HG02588 (cell line): ENCODE data around the gene IL16.

Experiments
- ATAC-seq: cut with Tn5 transposase; IDR thresholded peaks from one replicate; pipeline ENCODE4 v1.9.1; 2021; ENCODE audit warnings: mild to moderate bottlenecking, moderate library complexity; ENCODE audit not compliant: unreplicated experiment

IL16 gene

GRCh38 chr15:81254277-81254915, 57.7 kb downstream of the IL16 start:
- no peak for ATAC-seq

DNA sequence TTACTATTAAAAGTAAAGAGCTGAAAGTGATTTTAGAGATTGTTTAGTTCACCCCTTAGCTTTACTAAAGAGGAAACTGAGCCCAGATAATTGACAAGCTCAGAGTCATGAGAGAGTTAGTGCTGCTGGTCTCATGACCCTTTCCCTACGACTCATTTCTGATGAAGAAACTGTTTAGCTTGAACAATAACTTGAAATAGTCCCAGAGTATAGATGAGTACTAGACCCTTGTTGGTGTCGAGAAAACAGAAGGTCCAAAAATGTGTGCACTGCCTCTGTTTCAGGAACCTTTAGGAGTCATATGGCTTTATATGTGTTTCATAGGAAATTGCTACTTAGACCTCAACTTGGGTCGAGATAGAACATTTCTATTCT, 58.2 kb downstream of the IL16 start:
- ATAC-seq = no peak

DNA sequence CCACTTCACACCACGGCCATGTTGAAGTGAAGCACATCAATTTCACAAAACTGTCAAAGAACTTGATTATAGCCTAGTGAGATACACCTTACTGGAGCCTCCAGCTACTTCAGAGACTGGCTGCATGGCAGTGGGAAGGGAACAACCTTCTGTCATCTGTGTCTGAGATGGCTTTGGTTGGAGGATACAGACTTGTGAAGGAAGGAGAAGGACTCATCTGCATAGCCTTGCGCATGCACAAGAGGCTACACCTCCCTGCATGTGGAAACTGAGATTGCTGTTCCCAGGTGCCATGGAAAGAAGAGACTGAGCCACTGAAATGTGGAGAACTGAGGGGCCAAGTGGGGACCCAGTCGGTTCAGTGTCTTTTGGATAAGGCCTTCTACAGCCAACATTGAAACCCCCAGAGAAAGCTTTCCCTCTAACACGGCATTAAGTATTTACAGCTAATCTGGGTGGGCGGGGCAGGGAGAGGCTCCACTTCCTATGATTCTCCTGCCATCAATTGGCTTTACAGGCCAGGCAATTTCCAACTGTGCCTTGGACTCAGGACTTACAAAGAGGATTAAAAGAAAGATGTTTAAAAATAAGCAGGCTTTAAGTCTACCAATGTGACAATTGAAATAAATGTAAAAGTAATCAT, 58.8 kb downstream of the IL16 start:
- ATAC-seq = no peak

DNA sequence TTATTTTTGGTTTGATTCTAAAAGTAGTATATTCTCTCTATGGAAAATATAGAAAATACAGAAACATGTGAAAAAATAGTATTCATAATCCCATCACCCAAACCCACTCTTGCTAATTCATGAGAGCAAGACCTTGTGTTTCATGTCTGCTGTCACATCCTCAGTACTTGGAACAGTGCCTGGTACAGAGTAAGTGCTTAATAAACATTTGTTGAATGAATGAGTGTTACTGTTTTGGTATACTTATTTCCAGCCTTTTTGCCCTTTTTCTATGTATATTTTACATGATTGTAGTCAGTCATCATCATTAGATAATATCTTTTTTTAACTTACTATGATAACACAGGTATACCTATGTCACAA, 59.3 kb downstream of the IL16 start:
- no peak for ATAC-seq

DNA sequence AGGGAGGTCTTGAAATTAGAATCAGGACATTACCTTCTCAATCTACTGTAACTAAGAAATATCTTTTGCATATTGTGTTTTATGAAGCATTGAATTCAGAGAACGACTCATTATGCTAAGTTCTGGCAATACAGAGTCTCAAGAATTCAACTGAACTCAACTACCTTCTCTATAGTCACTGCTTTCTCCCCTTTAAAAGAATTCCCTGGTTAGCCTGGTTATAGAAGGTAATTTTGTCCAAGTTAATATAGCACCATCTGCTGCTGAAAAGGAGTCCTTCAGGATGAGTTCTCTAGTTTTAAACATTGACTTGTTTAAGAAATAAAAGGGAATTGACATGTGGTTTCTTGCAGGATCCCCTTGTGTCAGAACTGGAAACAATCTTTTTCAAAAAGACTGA, 60.2 kb downstream of the IL16 start:
- no peak for ATAC-seq

DNA sequence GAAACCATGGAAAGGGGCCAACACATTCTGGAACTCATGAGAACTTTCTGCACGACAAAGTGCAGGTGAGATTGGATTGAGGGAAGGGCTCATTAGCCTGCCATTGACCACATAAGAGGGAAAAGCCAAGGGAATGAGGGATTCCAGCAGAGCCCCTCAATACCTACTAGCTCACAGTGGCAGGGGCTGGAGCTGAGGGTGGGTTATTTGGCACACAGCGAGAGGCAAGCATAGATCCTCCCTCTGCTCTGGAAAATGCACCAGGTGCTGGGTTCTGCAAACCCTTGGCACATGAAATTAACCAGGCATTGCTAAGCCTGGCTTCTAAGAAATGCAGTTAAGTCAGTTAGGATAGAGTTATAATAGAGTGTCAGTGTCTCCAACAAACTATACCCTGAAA, 60.8 kb downstream of the IL16 start:
- ATAC-seq = no peak

GRCh38 chr15:81258455-81258854, 61.8 kb downstream of the IL16 start:
- ATAC-seq = no peak

GRCh38 chr15:81259760-81260298, 63.1 kb downstream of the IL16 start:
- no peak for ATAC-seq

DNA sequence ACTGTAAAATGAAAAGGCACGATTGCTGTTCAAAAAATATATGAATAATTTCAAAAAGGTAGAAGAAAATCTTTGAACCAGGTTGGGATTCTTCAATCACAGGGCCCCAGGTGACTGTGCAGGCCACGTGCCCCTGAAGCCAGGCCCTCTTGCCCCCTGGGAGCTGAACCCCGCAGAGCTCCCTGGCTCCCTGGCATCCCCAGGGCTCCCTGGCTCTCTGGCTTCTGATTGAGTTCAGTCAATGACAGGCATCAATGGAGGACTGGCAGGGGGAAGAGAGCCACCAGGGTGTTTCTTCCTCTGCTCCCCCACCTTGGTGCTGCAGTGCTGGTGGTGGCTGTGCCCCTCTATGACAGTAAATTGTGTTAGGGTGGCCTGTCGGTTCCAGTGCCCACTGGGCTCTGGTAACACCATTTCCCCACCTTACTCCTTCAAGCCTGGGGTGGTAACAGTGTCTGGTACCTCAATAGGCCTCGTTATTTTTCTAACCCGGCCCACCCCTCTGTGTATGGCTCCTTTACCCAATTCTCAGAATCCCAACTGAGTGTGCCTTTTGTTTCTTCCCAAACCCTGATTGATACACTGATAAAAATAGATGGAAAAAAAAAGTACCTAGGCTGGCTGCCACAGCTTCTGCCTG, 64.6 kb downstream of the IL16 start:
- ATAC-seq = no peak

GRCh38 chr15:81263477-81263876, 66.8 kb downstream of the IL16 start:
- no peak for ATAC-seq

DNA sequence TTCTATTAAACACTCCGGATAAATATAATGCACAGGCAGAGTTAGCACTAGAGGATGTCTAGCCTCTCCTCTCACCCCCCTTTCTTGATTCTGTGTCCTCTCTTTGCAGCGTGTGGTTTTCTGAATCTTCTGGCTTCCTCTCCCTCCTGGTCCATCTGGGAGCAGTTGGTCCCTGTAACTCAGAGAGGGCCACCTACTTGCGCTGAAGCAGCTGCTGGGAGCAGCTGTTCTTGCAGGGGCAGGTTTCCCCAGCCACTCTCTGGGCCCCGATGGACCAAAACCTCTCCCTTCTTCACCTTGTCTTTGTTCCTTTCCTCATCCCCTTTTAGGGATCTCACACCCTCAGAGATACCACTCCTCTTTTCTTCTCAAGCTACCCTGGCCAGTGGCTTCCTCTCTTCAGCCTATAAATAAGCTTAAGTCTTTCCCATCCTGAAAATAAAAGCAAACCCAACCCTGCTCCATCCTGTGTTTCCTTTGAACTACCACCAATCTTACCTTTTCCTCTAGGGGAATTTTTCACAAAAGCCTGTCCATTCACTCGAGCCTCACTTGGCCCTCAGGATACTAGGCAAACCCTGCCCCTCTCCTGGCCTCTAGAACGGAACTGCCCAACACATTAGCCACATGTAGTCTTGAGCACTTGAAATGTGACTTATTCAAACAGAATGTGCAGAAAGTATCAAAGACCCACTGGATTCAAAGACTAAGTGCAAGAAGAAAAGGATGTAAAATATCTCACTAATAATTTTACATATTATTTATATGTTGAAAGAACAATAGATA, 67.6 kb downstream of the IL16 start:
- ATAC-seq = no peak

DNA sequence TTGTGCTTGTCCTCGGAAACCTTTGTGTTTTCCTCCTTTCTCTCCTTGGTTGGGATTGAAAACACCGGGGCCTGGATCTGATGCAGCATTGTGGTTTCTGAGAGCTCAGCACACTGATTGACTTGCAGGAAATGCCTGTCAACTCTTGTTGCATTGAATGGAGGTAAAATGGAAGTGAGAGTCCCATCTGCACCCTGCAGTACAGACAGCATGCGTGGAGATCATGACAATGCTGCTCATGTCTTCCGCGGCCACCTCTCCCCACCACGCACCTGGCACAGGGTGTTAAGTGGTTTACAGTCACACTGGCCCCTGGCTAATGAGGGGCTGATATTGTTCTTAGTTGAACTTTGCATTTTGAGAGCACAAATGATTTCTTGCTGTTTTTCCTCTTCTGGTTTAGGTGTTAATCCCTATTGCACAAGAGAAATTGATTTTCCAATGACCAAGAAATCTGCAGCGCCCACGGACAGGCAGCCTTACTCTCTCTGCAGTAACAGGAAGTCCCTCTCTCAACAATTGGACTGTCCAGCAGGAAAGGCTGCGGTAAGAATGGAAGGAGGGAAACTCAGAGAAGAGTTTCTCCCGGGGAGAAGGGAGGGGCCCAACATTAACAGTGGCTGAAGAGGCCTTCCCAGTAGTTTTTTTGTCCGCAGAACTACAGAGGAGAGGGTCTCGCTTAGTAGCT, 68.7 kb downstream of the IL16 start:
- no peak for ATAC-seq

- ATAC-seq = peak; percentile 84
Measured at GRCh38 chr15:81265944-81266775, 69.5 kb downstream of the IL16 start.

- no peak for ATAC-seq
Measured at GRCh38 chr15:81268340-81268739, 71.7 kb downstream of the IL16 start.

DNA sequence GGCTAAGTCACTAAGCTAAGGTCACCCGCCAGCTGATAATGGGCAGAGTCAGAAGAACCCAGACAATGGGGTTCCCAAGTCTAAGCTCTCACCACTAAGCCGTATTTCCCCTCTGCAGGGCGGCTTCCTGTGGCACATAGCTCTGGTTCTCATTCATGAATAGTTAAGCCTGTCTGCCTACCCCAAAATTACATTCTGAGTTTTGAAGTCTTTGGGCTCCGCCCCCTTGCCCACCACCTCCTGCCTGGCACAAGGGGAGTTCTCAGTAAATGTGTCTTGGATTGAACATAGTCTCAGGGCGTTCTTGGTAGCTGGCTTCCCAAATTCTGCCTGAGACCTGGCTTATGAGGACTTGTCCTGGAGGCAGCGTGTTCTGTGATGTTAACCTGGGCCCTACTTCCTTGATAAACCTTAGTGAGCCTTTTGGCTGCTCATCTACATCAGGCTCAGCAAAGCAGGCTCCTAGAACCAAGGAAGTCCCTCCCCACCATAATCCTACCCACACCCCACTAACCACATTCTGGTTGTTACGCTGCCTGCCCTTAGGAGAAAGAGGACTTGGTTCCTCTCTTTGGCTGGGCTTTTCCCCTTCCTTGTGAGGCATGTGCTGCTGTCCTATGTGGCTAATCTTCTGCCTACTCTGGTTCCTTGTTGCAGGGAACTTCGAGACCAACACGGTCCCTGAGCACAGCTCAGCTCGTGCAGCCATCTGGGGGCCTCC, 72.4 kb downstream of the IL16 start:
- ATAC-seq = no peak

DNA sequence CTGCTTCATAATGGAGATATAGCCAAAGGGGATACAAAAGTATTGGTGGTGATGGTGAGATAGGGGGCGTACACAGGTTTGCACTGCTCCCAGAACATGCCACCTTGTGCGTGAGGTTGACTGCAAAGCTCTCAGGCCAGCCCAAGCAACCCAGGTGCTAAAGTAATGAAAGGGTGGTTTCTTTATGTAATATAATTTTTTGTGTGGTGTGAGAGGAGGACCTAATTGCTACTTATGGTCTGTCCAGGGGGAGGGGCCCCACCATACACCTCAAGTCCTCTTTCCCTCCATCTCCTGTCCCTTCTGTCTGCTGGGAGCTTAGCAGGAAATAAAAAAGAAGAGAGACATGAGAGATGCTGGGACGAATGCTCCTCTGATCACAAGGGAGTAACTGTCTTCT, 73.5 kb downstream of the IL16 start:
- ATAC-seq = no peak

- ATAC-seq = no peak
Measured at GRCh38 chr15:81270781-81271491, 74.3 kb downstream of the IL16 start.

DNA sequence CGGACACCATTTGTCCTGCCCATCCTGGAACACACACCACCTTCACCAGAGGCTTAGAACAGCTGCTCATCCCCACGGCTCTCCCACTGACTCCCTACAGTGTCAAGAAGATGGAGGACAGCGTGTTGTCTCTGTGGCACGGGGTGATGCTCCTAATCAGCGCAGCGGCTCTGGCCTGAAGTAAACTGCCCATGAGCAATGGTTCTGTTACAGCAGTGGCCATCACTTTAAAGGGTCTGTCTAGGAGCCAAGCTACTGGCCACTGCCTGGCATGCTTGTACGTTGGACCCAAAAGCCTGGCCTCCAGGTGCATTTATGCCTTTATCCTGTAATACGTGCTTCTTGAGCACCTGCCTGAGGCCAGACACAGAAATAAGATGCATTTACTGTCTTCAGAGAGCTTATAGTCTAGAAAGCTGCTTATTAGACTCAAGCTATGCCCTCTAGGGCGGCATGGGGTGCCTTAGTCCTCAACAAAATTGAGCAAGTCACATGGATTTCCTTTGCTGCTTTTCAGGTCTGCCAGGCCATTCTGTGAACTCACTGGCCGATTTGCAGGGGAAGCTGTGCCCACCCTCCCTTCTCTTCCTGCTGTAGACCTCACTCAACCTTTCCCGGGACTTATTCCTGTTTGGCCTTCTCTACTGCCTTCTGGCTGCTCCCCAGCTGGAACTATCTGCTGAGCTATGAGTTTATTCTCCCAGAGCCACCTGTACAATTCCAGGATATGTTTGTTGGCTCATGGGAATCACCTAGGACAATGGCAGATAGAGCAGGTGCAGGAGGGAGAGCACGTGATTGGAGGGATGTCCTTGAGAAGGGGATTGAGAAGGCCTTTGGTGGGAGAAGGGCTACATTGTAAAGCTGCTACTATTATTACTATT, 75.3 kb downstream of the IL16 start:
- no peak for ATAC-seq
